Activated naive CD4-positive, alpha-beta T cell treated with anti-CD3 and anti-CD28 coated beads, Interleukin-2, amount 50 U/mL, for 72 hours (primary cell): Measurements from ENCODE around the gene NTHL1. TPM values are rescaled to one million over a fixed set of nuclear protein-coding genes. Genes with fewer than 3 reads are reported as not detected.

ENCODE experiments used
- ATAC-seq, 2 donors: fragments of 150-1000 bp; cut with Tn5 transposase; 2 replicates each; pipeline ENCODE4 v1.10.0; 2021; ENCODE audit warnings: mild to moderate bottlenecking in 2 of 2, moderate library complexity in 2 of 2
- DNase-seq, 2 donors: peaks; one replicate each; pipeline ENCODE4 v3.0.0; 2021 to 2022; ENCODE audit warnings: low spot score in 2 of 2
- H3K27ac Mint-ChIP-seq, 2 donors: one replicate each; pipeline ENCODE4 v1.8.0; 2022; ENCODE audit warnings: mild to moderate bottlenecking in 2 of 2, mixed read lengths in 2 of 2
- H3K36me3 Mint-ChIP-seq, 2 donors: one replicate each; pipeline ENCODE4 v1.8.0; 2022; ENCODE audit warnings: mixed read lengths in 2 of 2
- H3K9me3 Mint-ChIP-seq, 2 donors: one replicate each; pipeline ENCODE4 v1.8.0; 2022; ENCODE audit warnings: mixed read lengths in 2 of 2
- total RNA-seq, 2 donors: library from RNA; stranded (reverse); gene quantifications; one replicate each; pipeline ENCODE4 v1.2.3, GENCODE V29; 2022

NTHL1 gene
- total RNA-seq: 10 to 100 TPM; 21.6 to 25.3 TPM

DNA sequence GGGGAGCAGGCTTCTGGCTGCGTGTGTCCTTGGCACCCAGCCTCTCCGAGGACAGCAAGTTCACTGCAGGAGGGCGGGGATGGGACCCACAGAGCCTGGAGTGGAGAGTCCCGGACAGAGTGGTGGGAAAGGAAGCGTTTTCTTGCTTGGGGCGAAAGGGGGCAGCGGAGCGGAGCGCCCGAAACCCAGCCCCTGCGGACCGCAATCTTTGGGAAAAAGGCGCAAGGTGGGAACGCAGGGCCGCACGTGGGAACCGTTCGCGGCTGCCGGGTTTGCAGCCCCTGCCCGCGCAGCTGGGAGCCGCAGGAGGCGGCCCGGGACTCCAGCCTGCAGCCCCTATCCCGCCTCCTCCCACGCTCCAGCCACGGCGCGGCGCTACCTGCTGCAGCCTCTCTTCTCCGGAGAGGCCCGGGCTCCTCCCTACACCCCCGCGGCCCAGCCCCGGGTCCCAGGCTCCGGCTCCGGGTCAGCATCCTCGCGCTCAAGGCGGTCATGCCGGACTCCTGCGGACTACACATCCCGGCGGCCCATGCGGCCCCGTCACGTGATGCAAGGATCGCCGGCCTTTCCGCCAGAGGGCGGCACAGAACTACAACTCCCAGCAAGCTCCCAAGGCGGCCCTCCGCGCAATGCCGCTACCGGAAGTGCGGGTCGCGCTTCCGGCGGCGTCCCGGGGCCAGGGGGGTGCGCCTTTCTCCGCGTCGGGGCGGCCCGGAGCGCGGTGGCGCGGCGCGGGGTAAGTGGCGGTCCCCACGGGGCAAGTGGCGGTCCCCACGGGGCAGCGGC is at the start of gene NTHL1, which contains the start of gene TSC2:
Gene NTHL1 (minus strand): TSS at position 505 of the 786 bp plus-strand sequence. CDS start 11 bp downstream, at position 494.
Gene TSC2 (plus strand): TSS at position 656 of the 786 bp plus-strand sequence. CDS start 631 bp downstream, outside the sequence.
- Mint-ChIP-seq H3K27ac (peak within 1 kb of the TSS; percentile 79 to 82), H3K9me3 (no peaks in the 10 kb centered on the region), H3K36me3 (peaks cover 0 to 6% of the 10 kb centered on the region in 2 donors)
- ATAC-seq (peak; percentile 99), DNase-seq (peak; percentile 96 to 97)

DNA sequence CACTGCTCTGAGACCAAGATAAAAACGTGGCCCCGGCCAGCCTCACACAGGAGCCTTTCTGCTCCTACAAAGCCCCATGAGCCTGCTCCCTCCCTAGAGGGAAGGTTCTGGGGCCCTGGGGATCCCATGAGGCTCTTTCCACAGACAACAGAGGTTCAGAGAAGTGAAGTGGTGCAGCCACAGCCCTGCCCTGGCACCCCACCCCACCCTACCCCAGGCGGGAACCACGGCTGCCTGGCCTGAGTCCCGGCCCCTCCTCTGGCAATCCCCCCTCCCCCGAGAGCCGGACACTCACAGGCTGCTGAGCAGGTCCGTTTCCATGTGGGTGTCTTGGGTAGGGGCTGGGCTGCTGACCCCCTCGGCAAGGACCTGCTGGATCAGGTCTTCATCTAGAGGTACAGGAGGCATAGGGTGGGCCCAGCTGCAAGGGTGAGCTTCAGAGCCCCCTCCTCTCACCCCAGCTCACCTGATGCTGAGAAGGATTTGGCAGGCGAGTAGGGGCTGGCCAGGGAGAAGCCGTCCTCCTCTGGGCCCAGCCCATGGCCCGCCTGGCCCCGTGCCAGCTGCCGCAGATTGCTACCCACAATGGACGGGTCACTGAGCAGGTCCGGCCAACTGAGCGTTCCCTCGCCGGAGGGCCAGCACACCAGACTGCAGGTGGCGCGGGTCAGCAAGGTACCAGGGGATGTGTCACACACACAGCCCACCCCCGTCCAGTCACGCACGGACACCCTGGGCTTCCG is 49.4 kb upstream of the NTHL1 start:
- Mint-ChIP-seq H3K9me3 (no peaks in the 10 kb centered on the region), H3K27ac (no peak overlapping the region), H3K36me3 (no peaks in the 10 kb centered on the region)
- ATAC-seq (no peak), DNase-seq (no peak)

DNA sequence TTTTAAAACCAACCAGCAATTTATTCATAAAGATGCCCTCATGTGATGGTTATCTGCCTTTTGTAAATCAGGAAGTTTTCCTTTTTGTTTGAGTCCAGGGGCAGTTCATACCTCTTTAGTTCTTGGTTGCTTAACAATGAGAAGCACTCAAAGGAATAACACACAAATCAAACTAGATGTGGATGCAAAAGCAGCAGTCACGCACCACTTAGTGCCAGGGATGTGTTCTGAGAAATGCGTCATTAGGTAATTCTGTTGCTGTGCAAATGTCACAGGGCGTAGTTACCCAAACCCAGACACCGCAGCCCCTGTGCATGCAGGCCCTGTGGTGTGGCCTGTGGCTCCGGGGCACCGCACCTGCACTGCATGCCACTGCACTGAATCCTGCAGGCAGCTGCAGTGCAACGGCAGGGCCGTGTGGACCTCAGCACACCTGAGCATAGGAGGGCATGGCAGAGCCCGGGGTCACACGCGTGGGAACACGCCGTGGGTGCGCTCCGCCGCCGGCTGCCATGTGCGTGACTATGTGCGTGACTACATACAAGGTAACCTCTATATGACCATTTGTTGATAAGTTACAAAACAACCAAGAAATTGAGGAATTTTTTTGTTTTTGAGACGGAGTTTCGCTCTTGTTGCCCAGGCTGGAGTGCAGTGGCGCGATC is 48.4 kb upstream of the NTHL1 start:
- ATAC-seq: no peak
- DNase-seq: no peak
- Mint-ChIP-seq H3K27ac (no peak overlapping the region), H3K9me3 (no peaks in the 10 kb centered on the region), H3K36me3 (no peaks in the 10 kb centered on the region)

DNA sequence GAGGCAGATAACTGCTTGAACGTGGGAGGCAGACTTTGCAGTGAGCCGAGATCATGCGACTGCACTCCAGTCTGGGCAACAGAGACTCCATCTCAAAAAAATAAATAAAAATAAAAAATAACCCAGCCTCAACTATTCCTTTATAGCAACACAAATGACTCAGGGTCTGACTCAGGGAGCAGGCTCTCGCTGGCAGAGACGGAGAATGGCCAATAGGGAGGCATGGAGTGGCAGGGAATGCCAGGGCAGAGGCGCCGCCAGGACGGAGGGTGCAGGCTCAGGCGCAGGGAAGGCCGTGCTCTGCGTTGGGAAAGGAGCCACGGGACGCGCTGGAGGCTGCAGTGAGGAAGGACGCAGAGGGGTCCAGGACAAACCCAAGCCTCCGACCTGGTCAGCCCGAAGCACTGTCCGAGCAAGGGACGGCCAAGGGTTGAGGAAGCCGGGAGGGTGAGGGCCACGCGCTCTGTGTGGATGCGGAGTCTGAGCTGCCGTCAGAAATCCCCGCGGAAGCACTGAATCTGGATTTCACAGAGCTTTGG is 47.8 kb upstream of the NTHL1 start:
- ATAC-seq (no peak), DNase-seq (no peak)
- Mint-ChIP-seq H3K27ac (peak overlapping the region in 1 of 2 donors; percentile 29), H3K9me3 (no peaks in the 10 kb centered on the region), H3K36me3 (no peaks in the 10 kb centered on the region)

DNA sequence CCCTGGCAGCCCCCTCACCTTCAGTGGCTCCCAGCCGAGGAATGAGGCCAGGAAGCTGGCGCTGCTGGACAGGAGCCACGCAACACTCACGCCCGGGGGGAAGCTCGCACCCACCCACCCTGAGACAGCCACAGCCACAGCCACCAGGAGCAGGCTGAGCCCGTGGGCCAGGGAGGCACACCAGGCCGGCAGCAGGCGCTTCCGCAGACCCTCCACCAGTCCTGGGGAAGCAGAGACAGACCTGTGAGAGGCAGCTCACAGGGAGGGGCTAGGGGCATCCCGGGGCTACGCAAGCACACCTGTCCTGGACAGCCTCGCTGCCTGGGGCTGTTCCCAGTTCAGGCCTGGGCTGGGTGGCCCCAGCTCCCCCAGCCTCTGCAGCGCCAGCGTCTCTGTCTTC is 46.2 kb upstream of the NTHL1 start:
- H3K9me3 Mint-ChIP-seq: no peaks in the 10 kb centered on the region
- H3K27ac Mint-ChIP-seq: no peak overlapping the region
- ATAC-seq: no peak
- no peaks in the 10 kb centered on the region for H3K36me3 Mint-ChIP-seq
- no peak for DNase-seq

DNA sequence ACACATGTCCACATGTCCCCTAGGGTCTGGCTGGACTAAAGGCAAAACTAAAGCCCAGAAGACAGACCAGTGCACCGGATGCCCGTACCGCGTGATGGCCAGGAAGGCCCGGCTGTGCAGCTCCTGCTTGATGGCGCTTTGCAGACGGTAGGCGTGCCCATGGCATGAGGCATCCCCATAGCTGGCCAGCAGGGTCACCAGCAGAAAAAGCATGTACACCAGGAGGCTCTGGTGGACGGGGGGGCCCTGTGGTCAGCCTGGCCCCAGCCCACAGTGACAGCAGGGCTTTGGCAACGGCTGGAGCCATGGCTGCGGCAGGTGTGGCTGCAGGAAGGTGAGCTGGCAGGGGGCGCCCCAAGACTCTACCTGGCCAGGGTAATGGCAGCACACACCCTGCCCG is 45.2 kb upstream of the NTHL1 start:
- ATAC-seq: no peak
- H3K27ac Mint-ChIP-seq: peak overlapping the region in 1 of 2 donors; percentile 27
- DNase-seq: no peak
- no peaks in the 10 kb centered on the region for H3K36me3 Mint-ChIP-seq
- no peaks in the 10 kb centered on the region for H3K9me3 Mint-ChIP-seq

DNA sequence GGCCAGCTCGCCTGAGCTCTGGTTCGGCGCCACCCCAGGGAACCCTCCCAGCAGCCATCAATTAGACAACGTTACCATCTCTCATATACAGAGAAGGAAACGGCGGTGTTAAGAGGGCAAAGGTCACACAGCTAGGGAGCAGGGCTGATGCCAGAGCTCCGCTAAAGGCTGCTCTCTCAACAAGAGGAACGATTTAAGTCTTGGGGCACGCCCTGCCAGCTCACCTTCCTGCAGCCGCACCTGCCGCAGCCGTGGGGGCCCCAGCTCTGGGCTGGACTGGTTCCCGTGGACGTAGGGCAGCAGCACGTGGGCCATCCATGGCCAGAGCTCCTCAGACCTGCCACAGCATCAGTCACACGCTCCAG is 44.6 kb upstream of the NTHL1 start:
- no peaks in the 10 kb centered on the region for H3K36me3 Mint-ChIP-seq
- ATAC-seq (no peak), DNase-seq (no peak)
- H3K9me3 Mint-ChIP-seq: no peaks in the 10 kb centered on the region
- peak overlapping the region in 1 of 2 donors; percentile 27 for H3K27ac Mint-ChIP-seq

DNA sequence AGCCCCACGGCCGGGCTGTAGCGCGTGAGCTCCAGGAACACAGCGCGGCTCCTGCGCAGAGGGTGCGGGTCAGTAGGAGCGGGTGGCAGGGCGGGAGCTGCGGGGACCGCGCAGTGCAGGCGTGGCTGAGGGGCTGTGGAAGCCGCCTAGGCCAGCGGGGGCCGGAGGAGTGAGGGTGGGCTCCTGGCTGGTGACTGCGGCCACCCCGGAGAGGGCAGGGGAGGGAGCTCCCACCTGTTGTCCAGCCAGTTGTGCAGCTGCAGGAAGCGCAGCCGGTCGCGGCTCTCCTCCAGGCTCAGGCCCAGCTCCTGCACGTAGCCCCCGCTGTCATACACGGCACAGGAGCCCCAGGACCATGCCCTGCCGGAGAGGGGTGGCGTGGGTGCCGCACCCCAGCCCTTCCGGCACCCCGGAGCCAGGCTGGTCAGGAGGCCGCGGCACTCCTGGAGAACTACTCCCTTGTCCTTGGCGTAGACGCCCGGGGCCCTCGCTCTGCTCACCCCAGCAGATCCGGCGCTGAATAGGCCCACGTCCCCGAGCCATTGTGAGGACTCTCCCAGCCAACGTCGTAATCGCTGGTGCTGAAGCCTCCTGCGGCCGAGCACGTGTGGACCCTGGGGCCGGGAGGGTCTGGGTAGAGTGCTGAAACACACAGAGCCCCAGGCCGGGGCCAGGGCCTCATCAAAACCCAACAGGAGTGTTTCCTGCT is 44.1 kb upstream of the NTHL1 start:
- no peaks in the 10 kb centered on the region for H3K36me3 Mint-ChIP-seq
- peak overlapping the region in 1 of 2 donors; percentile 27 for H3K27ac Mint-ChIP-seq
- no peak for DNase-seq
- H3K9me3 Mint-ChIP-seq: no peaks in the 10 kb centered on the region
- peak in 1 of 2 donors; percentile 14 for ATAC-seq

DNA sequence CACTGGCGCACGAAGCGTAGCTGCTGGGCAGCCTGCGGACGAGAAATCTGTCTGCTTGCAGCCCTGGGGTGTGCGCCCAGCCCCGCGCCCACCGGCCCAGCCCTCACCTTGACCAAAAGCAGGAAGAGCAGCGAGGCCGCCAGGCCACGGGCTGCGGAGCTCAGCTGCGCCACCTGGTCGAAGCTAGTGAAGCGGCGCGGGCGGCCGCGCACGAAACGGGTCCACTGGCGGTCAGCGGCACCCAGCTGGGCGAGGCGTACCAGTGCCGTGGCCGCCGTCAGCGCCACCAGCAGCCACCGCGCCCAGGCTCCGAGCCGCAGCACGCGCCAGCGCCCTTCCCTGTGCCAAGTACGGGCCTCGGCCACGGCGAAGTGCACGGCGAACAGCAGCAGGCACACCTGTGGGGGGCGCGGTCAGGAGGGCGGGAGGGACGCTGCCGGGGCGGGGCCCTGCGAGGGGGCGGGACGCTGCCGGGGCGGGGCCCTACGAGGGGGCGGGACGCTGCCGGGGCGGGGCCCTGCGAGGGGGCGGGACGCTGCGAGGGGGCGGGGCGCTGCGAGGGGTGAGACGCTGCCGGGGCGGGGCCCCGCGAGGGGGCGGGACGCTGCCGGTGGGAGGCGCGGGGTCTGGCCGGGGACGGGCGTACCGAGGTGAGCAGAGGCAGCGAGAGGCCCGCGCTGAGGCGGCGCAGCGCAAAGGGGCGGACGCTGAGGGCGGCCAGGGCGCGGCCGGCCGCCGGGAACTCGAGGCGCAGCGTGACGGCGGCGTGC is 43.3 kb upstream of the NTHL1 start:
- H3K27ac Mint-ChIP-seq: no peak overlapping the region
- ATAC-seq (peak in 1 of 2 donors; percentile 17), DNase-seq (no peak)
- no peaks in the 10 kb centered on the region for H3K9me3 Mint-ChIP-seq
- no peaks in the 10 kb centered on the region for H3K36me3 Mint-ChIP-seq

DNA sequence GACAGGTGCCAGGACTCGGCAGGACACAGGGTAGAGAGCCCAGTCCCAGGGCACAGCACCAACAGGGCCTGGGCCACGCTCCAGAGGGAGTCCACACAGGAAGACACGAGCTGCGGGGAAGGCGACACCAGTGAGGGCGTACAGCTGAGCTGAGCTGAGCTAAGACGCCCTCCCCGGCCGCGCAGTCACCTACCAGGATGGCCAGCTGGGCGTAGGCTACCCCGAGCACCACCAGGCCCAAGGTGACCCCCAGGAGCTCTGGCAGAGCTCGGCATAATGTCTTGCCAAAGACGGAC is 42.8 kb upstream of the NTHL1 start:
- ATAC-seq (no peak), DNase-seq (no peak)
- Mint-ChIP-seq H3K36me3 (no peaks in the 10 kb centered on the region), H3K9me3 (no peaks in the 10 kb centered on the region), H3K27ac (no peak overlapping the region)

DNA sequence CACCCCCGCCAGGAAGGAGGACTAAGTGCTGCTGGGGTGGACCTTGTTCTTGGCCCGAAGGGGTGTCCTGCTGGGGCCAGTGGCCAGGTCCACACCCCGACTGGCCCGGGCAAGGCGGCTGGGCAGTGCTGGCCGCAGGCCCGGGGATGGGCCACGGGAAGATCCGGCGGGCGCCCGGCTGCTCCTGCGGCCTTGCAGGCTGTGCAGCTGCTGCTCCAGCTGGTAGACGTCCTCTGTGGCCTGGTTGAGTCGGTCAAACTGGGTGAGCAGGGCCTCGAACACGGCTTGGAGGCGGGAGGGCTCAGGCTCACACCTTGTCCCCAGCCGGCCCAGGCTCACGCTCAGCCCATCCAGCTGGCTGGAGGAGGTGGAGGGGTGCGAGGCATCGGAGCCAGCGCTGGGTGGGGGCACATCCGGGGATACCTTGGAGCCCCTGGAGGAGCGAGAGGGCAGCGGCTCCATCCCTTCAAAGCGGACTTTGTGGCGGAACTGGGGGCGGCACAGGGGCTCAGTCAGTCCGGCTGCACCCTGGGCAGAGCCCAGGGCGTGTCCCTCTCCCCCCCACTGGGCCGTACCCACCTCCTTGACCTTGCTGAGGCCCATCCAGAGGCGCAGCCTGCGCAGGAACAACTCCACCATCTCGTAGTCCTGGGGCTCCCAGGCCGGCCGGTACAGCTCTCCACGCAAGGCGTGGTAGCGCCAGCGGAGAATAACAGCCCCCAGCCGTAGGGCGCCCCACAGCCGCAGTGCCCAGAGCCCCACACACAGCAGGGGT is 42.3 kb upstream of the NTHL1 start:
- H3K27ac Mint-ChIP-seq: no peak overlapping the region
- ATAC-seq (no peak), DNase-seq (no peak)
- no peaks in the 10 kb centered on the region for H3K9me3 Mint-ChIP-seq
- no peaks in the 10 kb centered on the region for H3K36me3 Mint-ChIP-seq

DNA sequence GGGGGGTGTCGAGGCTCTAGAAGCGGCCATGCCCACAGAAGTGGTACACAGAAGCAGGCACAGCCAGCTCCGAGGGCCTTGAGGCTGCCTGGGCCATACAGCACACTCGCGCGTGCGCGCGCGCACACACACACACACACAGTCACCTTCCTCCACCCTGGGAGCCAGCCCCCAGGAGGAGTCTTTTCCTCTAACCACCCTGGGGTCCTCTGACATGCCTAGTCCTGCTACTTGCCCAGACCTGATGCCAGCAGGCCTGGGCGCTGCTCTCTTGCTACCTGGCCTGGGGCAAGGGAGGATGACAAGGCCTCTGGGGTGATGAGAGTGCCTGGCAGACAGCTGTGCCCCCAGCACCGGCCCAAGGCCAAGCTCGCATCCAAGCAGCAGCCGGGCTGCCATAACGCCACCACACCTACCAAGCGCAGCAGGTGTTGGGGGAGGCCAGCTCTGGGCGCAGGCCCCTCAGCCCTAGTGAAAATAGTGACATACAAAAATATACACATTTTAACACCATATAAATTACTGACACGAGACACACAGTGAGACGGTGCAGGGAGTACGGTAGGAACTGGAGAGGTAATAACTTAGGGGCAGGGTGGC is 41.2 kb upstream of the NTHL1 start:
- ATAC-seq (no peak), DNase-seq (no peak)
- Mint-ChIP-seq H3K9me3 (no peaks in the 10 kb centered on the region), H3K36me3 (no peaks in the 10 kb centered on the region), H3K27ac (peak overlapping the region; percentile 15 to 39)

DNA sequence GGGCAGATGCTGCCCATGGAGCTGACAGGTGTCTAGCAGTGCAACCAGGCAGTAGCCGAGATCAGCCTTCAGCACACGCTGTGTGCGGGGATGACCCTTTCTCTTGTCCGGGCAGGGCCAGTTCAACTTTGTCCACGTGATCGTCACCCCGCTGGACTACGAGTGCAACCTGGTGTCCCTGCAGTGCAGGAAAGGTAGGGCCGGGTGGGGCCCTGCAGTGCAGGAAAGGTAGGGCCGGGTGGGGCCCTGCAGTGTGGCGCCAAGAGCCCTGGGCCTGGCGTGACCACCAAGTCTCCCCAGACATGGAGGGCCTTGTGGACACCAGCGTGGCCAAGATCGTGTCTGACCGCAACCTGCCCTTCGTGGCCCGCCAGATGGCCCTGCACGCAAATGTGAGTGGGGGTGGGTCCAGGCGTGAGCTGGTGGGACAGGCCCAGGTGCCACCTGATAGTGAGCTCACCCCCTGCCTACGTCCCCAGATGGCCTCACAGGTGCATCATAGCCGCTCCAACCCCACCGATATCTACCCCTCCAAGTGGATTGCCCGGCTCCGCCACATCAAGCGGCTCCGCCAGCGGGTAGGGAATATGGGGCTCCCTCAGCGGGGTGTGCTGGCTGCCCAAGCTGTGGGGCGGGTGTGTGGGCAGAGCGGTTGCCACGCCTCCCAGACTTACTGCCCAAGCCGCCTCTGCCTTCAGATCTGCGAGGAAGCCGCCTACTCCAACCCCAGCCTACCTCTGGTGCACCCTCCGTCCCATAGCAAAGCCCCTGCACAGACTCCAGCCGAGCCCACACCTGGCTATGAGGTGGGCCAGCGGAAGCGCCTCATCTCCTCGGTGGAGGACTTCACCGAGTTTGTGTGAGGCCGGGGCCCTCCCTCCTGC is 40.4 kb upstream of the NTHL1 start:
- no peak for DNase-seq
- Mint-ChIP-seq H3K27ac (peak overlapping the region; percentile 37 to 50), H3K9me3 (no peaks in the 10 kb centered on the region), H3K36me3 (no peaks in the 10 kb centered on the region)
- no peak for ATAC-seq
